ENCODE measurements around the gene INSYN2A.

INSYN2A gene

GRCh38 chr10:127158662-127159061, 37.7 kb downstream of the INSYN2A start:
- TF ChIP-seq, protein P1, sequence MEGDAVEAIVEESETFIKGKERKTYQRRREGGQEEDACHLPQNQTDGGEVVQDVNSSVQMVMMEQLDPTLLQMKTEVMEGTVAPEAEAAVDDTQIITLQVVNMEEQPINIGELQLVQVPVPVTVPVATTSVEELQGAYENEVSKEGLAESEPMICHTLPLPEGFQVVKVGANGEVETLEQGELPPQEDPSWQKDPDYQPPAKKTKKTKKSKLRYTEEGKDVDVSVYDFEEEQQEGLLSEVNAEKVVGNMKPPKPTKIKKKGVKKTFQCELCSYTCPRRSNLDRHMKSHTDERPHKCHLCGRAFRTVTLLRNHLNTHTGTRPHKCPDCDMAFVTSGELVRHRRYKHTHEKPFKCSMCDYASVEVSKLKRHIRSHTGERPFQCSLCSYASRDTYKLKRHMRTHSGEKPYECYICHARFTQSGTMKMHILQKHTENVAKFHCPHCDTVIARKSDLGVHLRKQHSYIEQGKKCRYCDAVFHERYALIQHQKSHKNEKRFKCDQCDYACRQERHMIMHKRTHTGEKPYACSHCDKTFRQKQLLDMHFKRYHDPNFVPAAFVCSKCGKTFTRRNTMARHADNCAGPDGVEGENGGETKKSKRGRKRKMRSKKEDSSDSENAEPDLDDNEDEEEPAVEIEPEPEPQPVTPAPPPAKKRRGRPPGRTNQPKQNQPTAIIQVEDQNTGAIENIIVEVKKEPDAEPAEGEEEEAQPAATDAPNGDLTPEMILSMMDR (IDR thresholded peaks at IDR 0.05): no peak
- no peak for DNase-seq
- Mint-ChIP-seq H3K4me1 (peaks cover 18% of the 10 kb centered on the region), H3K9me3 (no peaks in the 10 kb centered on the region), H3K36me3 (ENCODE audit: low read depth) (no peaks in the 10 kb centered on the region), H3K4me3 (no peak overlapping the region), H3K27me3 (ENCODE audit: low read depth, poor library complexity) (no peaks in the 10 kb centered on the region), H3K27ac (no peak overlapping the region)

GRCh38 chr10:127157506-127158200, 38.7 kb downstream of the INSYN2A start:
- DNase-seq: no peak
- Mint-ChIP-seq H3K9me3 (no peaks in the 10 kb centered on the region), H3K36me3 (ENCODE audit: low read depth) (no peaks in the 10 kb centered on the region), H3K4me1 (peaks cover 18% of the 10 kb centered on the region), H3K27ac (no peak overlapping the region), H3K4me3 (no peak overlapping the region), H3K27me3 (ENCODE audit: low read depth, poor library complexity) (no peaks in the 10 kb centered on the region)
- TF ChIP-seq, protein P1 (IDR thresholded peaks at IDR 0.05): no peak

DNA sequence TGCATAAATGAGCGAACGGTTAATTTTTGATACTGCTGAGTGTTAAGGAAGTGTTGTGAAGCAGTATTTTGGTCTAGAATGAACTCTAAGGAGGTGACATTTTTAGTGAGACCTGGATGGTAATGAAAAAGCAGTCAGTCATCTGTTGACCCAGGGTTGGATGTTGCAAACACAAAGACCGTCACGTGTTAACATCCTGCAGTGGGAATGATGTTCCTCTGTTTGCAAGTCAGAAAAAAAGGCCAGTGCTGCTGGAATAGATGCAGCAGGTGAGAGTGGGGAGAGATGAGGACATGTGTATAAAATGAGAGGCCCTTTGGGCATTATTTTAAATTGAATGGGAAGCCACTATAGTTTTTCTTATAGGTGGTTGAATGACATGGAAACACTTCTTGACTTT, 39.3 kb downstream of the INSYN2A start:
- Mint-ChIP-seq H3K27ac (no peak overlapping the region), H3K9me3 (no peaks in the 10 kb centered on the region), H3K27me3 (ENCODE audit: low read depth, poor library complexity) (no peaks in the 10 kb centered on the region), H3K36me3 (ENCODE audit: low read depth) (no peaks in the 10 kb centered on the region), H3K4me3 (no peak overlapping the region), H3K4me1 (peaks cover 23% of the 10 kb centered on the region)
- DNase-seq: no peak
- TF ChIP-seq, protein P1 (IDR thresholded peaks at IDR 0.05): no peak

DNA sequence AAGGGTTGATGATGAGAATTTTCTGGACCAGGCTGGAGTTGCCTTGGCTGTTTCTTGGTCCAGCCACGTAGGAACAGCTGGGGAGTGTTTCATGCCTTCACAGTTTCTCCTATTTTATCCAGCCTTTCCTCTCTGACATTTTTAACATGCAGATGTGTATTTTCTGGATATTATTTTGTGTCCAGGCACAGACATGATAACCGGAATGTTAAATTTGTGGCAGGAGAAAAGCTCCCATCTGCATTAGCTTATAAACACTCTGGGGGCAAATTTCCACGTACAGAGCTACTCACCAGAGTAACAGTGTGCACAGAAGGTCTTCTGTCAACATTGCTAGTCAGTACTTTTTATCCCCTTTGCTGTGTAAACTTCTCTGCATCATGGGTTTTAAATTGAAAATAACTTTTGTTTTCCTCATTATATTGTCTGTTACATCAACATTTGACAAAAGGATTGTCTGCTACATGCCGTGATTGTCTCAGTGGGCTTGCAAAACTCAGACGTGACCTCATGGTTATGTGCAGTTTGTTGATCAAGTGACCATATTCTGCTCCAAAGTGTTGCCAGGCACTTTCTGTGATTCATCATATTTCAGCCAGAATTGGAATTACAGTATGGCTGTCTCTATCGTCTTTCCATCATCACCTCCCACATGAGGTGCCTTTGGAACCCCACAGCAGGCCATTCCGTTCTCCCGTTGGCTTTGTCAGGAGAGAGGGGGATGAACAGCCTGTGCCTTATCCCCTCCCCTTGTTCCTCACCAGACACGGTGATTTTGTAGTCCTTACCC, 41.4 kb downstream of the INSYN2A start:
- TF ChIP-seq, protein P1 (IDR thresholded peaks at IDR 0.05): no peak
- no peak overlapping the region for H3K4me3 Mint-ChIP-seq
- no peak overlapping the region for H3K27ac Mint-ChIP-seq
- H3K27me3 Mint-ChIP-seq (ENCODE audit: low read depth, poor library complexity): no peaks in the 10 kb centered on the region
- DNase-seq: no peak
- no peaks in the 10 kb centered on the region for H3K9me3 Mint-ChIP-seq
- no peaks in the 10 kb centered on the region for H3K36me3 Mint-ChIP-seq (ENCODE audit: low read depth)
- peaks cover 29% of the 10 kb centered on the region for H3K4me1 Mint-ChIP-seq

GRCh38 chr10:127153181-127153580, 43.2 kb downstream of the INSYN2A start:
- Mint-ChIP-seq H3K27me3 (ENCODE audit: low read depth, poor library complexity) (no peaks in the 10 kb centered on the region), H3K4me3 (no peak overlapping the region), H3K27ac (no peak overlapping the region), H3K9me3 (no peaks in the 10 kb centered on the region), H3K4me1 (peaks cover 35% of the 10 kb centered on the region), H3K36me3 (ENCODE audit: low read depth) (peaks cover 3% of the 10 kb centered on the region)
- no peak for DNase-seq
- TF ChIP-seq, protein P1 (IDR thresholded peaks at IDR 0.05): no peak
